HG03097 (cell line): ENCODE data around the gene ACOX2.
A peak's percentile ranks its signal among the peaks of the same experiment; 100 is the strongest.

Experiments used
- ATAC-seq: cut with Tn5 transposase; IDR thresholded peaks from one replicate; pipeline ENCODE4 v1.9.1; 2021; ENCODE audit not compliant: unreplicated experiment, low FRiP score

ACOX2 gene

GRCh38 chr3:58536501-58537411 is at the start of gene ACOX2:
TSS of gene ACOX2 (minus strand) at chr3:58537190. CDS start at chr3:58535106, 2,084 bp downstream.
- ATAC-seq: no peak

- ATAC-seq: no peak
Observed at GRCh38 chr3:58585994-58586393, 49.0 kb upstream of the ACOX2 start.

GRCh38 chr3:58585005-58585786 is 48.2 kb upstream of the ACOX2 start:
- peak; percentile 93 for ATAC-seq

GRCh38 chr3:58584690-58585004 is 47.7 kb upstream of the ACOX2 start:
- ATAC-seq: no peak

- no peak for ATAC-seq
Observed at GRCh38 chr3:58581328-58582091, 44.5 kb upstream of the ACOX2 start.

GRCh38 chr3:58580826-58581327 is 43.9 kb upstream of the ACOX2 start:
- no peak for ATAC-seq

- ATAC-seq: no peak
Observed at GRCh38 chr3:58578873-58579272, 41.9 kb upstream of the ACOX2 start.

- ATAC-seq: no peak
Observed at GRCh38 chr3:58577269-58577821, 40.4 kb upstream of the ACOX2 start, which contains the start of gene FAM107A. TSS of gene FAM107A (minus strand) at chr3:58577391. CDS start at chr3:58569860, 7,531 bp downstream.

- no peak for ATAC-seq
Observed at GRCh38 chr3:58576716-58577115, 39.7 kb upstream of the ACOX2 start.

GRCh38 chr3:58575971-58576652 is 39.1 kb upstream of the ACOX2 start:
- no peak for ATAC-seq

- ATAC-seq: no peak
Observed at GRCh38 chr3:58574682-58575081, 37.7 kb upstream of the ACOX2 start.

GRCh38 chr3:58574106-58574505 is 37.1 kb upstream of the ACOX2 start:
- ATAC-seq: no peak

- ATAC-seq: no peak
Observed at GRCh38 chr3:58573640-58574039, 36.6 kb upstream of the ACOX2 start.

- ATAC-seq: no peak
Observed at GRCh38 chr3:58572634-58573230, 35.7 kb upstream of the ACOX2 start.

GRCh38 chr3:58572013-58572633 is 35.1 kb upstream of the ACOX2 start:
- ATAC-seq: no peak

GRCh38 chr3:58570851-58571250 is 33.9 kb upstream of the ACOX2 start:
- ATAC-seq: no peak

- no peak for ATAC-seq
Observed at GRCh38 chr3:58569287-58570001, 32.5 kb upstream of the ACOX2 start.

- no peak for ATAC-seq
Observed at GRCh38 chr3:58568572-58569286, 31.7 kb upstream of the ACOX2 start.
